ENCODE measurements around the gene SLC35D2.

SLC35D2 gene

DNA sequence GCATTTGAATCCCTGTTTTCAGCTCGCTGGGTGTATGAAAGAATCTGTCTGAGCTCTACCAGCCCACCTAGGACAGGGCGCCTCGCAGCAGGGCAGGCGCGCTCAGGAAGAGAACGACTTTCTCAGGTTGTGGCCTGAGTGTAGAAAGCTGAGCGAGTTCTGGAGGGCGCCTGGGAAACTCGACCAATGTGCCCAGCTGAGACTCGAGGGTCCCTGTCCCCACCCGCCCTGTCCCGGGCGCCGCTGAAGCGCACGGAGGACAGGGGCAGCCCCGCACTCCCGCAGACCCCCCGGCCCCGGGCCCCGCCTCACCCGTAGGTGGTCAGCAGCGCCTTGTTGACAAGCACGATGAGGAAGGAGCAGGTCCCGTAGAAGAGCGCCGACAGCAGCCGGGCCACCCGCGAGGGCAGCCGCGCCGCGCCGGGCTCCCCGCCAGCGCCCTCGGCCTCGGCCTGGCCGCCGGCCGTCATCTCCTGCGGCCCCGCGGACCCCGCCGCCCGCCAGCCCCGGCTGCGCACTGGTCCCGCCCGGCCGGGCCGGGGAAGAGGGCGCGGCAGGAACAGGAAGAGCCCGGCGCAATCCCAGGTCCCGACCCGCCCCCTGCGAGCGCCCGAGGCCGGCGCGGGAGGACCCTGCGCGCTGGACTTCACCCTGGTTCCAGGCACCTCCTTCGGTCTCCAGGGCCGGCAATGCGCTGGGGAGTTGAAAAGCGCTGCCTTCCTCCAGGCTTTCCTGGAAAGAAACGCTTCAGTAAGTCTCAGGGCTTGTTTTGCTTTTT, at the start of gene SLC35D2:
Gene SLC35D2 (minus strand): TSS at position 547 of the 778 bp plus-strand sequence. CDS start 77 bp downstream, at position 470.
- DNase-seq = no peak

DNA sequence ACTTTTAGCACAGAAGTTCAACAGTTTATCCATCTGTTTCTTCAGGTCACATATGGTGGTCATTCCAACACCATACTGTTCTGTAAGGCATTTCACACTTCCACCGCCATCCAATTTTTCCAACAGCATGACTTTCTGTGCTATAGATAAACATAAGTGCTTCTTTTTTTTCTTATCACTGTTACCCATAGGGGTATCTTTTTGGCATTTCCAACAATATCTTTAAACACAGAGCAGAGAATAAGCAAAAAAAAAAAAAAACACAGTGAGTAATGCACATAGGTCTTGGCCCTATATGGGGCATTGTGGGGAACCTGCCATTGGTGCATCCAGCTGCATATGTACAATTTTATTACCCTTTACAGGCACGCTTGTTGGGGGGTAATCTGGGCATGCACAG, 46.9 kb upstream of the SLC35D2 start:
- no peak for DNase-seq

DNA sequence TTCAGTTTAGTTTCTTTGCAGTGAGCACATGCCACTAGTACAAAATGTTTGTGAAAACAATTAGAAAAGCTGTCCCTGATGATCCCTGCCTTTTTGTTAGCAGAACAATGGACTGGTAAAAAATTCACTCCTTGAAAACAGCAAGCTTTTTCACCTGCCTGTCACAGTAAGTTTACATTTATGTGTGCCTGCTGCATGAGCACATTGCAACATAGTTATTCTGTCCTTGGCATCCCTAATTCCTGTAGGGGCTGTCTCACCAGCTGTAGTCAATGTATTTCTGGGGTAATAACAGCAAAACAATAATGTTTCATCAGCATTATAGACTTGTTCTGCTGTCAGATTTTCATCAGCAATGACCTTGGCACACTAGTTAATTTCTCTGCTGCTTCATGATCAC, 46.2 kb upstream of the SLC35D2 start:
- DNase-seq = no peak

DNA sequence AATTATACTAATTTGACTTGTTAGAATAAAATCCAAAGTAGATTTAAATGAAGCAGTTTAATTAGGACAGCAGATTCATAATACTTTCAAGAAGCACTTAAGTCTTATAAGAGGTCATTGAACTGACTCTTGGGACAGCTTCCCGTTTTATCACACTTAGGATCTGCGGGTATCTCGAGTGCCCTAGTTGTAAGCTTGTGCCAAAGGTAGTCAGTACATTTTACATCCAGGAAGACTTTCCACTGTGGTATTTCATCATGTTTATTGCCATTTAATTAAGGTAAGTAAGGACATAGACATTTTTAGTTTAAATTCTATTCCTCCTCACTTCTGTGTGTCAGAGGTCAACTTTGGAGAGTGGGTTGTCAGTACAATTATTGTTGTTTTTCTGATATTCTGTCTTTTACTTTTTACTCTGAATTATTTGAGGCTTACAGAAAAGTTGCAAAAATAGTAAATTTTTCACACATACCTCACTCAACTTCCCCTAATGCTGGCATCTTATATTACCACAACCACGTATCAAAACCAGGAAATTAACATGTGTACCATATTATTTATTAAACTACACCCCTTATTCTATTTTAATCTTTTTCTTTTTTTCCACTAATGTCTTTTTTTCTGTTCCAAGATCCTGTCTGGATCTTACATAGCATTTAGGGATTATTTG, 42.1 kb upstream of the SLC35D2 start:
- peak in 1 of 2 experiments; percentile 8 for DNase-seq

DNA sequence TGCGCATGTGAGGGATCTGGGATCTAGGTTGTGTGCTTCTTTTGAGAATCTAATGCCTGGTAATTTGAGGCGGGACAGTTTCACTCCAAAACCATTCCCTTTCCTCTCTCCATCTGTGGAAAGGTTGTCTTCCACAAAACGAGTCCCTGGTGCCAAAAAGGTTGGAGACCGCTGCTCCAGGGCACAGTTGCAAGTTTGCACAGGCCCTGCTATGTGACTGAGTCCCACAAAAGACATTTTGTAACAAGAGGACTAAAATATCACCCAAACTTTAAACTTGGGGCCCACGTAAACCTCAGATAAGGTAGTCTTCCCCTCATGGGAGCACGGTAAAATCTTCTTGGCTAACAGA, 40.5 kb upstream of the SLC35D2 start:
- DNase-seq = no peak

DNA sequence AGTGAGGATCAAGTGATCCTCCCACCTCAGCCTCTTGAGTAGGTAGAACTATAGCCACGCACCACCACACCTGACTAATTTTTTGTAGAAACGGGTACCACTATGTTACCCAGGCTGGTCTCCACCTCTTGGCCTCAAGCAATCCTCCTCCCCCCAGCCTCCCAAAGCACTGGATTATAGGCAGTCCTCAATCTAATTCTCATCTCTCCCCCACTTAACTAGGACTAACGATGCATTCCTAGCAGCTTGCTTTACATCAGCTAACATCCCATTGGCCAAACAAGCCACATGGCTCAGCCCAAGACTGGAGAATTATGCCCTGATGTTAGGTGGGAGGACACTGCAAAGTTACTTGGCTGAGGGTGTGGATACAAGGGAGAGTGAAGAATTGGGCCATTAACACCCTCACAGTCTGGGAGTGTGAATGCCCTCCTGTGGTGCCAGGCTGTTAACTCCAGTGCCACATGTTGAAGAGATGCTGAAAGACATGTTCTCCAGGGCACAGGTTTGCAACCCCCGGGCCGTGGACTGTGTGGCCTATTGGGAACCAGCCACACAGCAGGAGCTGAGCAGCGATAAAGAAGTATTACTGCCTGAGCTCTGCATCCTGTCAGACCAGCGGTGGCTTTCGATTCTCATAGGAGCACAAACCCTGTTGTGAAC, 39.9 kb upstream of the SLC35D2 start:
- no peak for DNase-seq

DNA sequence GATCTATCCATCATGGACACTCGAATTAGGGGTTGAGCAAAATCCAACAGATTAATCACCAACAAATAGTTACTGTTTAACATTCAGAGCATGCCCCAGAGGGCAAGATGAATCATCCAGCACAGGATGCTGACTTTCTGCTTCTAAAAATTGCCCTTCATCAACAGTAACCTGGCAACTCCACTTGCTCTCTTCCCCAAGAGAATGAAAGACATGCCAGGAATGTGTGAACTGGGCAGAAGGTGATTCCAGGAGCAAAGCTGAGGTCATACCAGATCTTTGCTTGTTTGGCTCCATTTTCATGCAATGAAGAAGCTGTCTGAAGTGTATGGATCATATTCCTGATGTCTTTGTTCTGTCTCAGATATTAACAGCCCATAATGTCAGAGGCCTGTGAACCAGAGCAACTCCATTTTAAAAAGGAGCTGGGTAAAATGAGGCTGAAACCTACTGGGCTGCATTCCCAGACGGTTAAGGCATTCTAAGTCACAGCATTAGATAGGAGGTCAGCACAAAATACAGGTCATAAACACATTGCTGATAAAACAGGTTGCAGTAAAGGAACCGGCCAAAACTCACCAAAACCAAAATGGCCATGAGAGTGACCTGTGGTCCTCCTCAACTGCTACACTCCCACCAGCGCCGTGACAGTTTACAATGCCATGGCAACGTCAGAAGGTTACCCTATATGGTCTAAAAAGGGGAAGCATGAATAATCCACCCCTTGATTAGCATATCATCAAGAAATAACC, 37.1 kb upstream of the SLC35D2 start:
- DNase-seq = peak; percentile 19 to 27

DNA sequence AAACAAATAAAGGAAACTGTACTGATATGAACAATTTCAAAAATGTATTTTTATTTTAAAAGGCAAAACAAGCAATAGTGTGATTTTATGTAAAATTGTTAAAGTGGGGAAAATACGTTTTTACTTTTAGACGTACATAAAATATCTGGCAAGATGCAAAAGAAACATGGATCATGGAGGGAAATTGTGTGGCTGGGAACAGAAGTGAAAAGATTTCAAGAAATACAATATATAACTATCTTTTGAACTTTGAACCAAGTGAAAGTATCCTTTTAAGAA, 36.1 kb upstream of the SLC35D2 start:
- no peak for DNase-seq

DNA sequence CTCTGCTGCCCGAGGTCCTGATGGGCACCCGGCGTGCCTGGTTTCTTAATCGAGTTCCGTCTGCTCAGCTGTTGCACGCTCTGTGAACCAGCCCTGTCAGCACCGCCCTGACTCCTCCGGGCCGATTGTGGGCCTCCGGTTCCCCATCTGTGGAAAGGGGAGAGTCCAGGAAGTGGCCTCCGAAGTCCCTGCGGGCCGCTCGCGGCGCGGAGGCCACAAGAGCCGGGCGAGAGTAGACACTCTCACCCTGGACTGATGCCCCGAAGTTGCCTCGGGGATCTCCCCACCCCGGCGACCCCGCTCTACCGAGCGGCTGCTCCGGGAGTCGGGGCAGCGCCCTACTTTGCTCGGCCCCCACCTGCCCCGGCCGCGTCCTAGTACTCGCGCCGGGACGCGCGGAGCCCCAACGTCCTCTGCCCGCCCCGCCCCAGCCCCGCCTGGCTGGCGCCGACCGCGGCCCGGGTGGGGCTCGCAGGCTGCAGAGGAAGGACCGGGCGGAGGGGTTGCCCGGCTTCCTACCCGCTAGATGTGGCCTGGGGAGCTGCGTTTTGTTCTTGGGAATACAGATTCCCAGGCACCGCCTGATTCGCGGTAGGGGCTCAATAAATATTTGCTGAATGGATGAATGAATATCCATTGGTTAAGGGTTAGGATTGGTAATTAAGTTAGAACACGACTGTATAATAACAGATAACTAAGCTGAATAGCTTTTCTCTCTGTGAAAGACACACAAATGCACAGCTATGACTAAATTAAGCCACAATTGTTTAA, 35.6 kb upstream of the SLC35D2 start:
- peak; percentile 55 to 60 for DNase-seq

DNA sequence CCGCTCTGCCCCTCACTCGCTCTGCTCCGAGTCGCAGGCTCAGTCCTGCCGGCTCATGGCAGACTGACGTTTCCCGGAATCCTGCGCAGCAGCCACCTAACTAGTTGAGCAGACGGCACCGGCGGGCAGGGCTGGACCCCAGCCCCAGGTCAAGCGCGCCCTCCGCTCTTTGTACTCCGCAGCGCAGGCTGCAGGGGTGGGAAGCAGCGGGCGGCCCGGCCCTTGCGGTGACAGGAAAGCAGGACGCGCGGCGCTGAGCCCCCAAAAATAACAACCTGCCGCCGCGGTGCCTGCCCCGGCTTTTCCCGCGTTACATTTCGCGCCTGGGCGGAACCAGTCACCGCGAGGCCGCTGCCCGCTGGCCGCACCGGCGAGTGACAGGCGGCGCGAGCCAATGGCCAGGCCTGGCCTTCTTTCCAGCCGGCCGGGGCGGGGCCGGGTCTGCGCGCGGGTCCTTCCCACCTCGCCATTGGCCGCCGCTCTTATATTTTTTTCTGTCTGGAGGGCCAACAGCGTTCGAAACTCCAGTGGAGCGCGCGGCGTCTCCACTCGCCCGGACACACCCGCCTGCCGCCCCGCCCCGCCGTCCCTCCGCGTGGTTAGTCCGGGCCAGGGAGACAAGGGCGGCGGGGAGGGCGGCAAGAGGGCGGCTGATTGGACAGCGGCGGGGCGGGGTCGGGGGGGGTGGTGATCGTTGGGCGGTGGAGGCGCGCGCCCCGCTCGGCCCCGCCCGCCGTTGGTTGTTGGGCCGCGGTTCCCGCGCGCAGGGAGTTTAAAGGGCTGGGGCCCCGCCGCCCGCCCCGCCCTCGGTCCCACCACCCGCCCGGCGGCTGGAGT, 34.8 kb upstream of the SLC35D2 start, which contains the start of gene ZNF367:
Gene ZNF367 (minus strand): TSS at position 288 of the 837 bp plus-strand sequence. CDS start 338 bp downstream, outside the sequence.
- DNase-seq = peak; percentile 92 to 93

DNA sequence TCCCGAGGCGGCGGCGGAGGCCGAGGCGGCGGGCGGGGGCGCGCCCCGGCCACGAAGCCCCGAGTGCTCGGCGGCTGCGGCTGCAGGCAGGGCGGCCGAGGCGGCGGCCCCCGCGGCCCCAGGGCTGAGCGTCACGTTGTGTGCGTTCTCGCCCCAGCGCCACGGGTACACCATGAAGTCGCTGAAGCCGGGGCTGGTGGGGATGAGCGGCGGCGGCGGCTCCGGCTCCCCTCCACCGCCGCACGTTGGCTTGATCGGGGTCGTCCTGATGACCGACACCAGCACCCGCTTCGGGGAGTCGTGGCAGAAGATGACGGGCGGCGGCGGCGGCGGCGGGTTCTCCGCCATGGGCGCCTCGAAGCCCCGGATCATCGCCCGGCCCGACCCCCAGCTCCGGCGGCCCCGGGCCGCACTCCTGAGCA, 34.2 kb upstream of the SLC35D2 start:
- no peak for DNase-seq

DNA sequence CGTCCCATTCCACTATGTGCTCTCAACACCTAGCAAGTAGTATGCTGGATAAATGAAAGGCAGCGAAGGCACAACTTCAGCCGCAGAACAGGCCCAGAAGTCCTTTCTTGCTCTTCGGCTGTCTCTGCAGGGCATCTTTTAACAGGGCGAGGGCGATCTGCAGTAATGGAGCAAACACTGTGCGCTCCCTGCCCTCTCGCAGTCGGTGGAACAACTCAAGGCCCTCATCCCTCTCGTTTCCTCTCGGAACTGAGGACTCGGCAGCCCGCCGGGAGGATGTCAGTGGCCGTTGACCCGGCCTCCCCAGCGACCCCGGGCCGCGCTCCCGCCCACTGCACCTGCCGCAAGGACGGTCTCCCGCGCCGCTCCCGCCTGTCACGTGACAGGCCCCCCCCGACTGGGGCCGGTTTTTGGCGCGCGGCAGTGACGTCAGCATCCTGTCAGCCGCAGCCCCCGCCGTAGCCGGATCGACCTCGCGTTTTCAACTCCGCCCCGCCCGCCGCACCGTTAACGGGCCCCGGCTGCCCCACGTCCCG, 33.6 kb upstream of the SLC35D2 start:
- DNase-seq = peak; percentile 62 to 70

DNA sequence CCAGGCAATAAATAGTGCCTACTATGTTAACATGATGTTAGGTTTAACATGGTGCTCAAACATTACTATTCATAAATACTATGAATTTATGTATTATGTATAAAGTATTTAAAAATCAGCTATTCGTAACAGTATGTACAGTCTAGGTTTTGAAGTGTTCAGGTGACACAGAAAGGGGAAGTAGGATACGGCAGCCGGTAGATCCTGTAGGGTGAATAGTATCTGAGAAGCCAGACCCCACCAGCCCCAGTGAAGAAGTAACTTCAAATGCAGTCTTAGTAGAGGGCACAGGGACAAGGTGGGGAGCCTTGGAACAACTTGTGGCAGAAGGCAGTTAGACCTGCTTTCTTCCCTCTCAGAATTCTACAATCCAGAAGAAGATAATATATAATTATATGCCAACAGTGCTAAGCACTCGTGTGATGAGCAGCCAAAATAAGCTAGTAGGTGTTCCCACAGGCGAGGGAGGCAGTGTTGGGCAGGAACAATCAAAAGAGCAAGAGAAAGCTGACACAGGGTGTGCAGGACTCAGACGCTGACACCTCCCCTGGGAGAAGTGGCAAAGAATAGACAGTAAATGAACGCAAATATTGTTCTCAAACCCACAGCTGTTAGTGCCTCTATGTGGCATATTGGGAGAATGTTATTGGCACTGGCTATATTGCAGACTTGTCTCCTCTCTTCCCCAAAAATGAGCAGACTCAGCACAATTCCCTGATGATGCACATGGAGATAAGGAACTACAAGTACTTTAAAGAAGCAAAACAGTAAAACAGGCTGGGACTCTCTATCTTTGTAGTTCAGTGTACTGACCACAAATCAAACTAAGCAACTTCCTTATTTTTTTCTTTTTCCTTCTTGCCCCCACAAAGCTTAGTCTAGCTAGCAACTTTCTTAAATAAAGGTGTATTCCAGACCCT, 30.1 kb upstream of the SLC35D2 start:
- DNase-seq = peak; percentile 61 to 69

DNA sequence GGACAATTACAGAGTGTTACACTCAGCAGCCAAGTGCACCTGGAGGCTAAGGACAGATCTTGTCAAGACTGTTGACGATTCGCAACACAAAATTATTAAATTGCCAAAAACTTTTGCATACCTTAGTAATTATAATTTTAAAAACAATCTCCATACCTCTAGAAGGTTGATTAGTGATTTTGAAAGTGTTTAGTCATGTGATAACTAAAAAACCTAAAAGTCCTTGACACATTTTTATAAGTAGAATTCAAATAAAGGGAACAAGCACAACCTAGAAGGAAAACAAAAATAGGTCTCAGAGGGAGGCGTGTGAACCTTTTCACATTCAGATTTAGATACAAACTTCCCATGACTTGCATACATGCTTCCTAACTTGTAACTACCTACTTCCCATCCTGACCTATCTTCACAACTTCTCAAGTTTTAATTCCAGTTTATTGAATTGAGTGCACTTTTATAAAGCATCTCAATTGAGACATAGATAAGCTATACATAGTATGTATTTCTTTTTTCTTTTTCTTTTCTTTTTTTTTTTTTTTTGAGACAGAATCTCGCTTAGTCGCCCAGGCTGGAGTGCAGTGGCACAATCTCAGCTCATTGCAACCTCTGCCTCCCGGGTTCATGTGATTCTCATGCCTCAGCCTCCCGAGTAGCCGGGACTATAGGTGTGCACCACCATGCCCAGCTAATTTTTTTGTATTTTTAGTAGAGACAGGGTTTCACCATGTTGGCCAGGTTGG, 28.8 kb upstream of the SLC35D2 start:
- DNase-seq = no peak

DNA sequence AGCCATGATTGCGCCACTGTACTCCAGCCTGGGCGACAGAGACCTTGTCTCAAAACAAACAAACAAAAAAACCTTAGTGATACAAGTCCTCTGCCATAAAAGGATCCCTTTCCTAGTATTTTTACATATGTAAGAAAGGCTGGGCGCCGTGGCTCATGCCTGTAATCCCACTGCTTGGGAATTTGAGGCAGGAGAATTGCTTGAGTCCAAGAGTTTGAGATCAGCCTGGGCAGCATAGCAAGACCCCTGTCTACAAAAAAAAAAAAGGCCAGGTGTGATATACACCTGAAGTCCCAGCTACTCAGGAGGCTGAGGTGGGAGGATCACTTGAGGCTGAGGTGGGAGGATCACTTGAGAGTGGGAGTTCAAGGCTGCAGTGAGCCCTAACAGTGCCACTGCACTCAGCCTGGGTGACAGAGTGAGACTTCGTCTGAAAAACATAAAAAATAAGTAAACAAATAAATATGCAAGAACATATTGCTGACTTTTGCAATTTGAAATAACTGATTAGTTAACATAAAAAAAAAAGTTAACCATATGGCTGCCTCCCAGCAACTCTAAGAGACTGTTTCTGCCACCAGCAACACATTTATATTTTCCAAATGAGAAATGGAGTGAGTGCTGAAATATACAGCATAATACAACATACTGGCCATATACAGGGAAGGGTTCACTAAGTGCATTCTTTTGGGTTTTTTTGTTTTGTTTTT, 27.8 kb upstream of the SLC35D2 start:
- DNase-seq = no peak

DNA sequence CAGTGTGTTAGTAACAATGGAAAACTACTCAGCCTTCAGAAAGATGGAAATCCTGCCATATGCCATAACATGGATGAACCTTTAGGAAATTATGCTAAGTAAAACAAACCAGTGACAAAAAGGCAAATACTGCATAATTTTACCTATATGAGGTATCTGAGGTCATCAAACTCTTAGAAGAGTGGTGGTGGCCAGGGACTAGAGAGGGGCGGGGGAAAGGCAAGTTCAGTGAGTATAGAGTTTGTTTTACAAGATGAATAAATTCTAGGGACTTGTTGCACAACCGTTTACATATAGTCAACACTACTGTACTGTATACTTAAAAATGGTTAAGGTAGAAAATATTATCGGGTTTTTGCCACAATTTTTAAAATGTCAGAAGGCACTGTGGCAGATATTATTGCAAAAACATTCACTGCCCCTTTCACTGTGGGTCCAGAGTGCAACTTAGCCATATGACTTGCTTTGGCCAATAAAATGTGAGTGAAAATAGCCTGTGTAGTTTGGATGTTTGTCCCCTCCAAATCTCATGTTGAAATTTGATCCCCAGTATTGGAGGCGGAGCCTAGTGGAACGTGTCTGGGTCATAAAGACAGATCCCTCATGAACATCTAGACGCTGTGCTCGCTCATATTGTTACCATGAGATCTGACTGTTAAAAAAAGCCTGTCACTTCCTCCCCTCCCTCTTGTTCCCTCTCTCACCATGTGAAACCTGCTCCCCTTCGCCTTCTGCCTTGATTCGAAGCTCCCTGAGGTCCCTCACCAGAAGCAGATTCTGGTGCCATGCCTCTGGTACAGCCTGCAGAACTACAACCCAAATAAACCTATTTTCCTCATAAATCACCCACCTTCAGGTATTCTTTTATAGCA, 25.1 kb upstream of the SLC35D2 start:
- DNase-seq = no peak

DNA sequence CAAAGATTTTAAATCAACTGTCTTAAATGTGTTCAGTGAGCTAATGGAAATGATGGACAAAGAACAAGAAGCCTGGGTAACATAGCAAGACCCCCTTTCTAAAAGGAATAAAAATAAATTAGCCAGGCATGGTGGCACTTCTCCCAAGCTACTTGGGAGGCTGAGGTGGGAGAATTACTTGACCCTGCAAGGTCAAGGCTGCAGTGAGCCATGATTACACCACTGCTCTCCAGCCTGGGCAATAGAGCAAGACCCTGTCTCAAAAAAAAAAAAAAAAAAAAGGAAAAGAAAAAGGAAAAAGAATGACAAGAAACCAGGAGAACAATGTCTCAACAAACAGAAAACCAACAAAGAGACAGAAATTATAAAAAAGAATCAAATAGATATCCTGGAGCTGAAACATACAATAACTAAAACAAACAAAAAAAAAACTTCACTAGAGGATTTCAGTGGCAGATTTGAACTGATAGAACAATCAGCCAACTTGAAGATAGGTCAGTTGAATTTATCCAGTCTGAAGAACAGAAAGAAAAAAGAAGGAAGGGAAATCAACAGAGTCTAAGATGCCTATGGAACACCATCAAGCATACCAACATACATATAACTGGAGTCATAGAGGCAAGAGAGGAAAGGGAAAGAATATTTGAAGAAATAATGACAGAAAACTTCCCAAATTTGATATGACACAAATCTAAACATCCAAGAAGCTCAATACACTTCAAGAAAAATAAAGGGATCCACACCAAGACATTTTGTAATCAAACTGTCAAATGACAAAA, 16.8 kb upstream of the SLC35D2 start:
- no peak for DNase-seq
